ENCODE measurements around the gene NRAP. TPM values are rescaled to one million over a fixed set of nuclear protein-coding genes. Genes with fewer than 3 reads are reported as not detected.

Gene NRAP
- total RNA-seq, 4 donors from 2014 or later = 0.05 to 0.13 (median 0.13) TPM; not detected in 1

DNA sequence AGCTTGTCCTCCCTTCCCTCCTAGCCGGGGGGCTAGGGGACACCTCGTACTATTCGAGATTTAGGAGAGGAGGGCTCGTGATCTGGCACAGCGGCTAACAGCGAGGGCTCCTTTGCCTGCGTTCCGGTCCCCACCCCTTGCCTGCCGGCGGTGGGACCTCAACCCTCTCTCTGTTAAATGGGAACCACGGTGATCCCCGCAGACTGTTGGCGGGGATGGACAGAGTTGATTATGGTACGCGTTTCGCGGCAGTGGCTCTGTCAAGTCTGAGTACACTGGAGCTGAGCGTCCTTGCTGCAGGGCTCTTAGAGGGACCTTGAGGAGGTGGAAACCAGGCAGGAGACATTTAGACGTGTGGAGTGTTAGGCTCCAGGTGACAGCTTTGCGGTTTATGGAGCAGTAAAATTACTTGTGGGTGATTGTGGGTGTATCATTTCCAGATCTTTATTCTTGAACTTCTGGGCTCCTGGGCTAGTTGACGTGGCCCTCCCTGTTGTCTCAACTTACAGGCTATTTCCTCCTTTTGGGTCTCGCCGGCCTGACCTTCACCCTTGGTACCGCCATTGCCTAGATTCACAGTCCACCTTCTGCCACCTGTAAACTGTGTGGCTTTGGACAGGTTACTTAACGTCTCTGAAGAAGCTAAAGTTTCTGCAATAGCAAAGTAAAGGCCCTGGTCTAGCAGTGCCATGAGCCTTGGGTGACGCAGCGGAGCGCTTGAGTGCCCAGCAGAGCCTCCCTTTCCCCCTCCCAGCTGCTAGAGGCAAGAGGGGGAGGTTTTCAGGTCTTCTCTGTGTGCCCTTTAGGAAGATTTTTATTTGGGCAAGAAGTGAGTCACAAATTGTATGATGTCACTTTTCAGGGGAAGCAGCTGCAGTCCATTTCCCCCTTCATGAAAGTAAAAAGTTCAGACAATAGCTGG, 16.6 kb upstream of the NRAP start:
- intact Hi-C loops (cut with DNase I; ENCODE audit: low total_unique reads) = no loop called here
- no peak for TF ChIP-seq POLR2A (IDR thresholded peaks at IDR 0.05)
- no peak for TF ChIP-seq CTCF (IDR thresholded peaks at IDR 0.05)
- H3K4me3 ChIP-seq (ENCODE audit: low read depth, poor library complexity, severe bottlenecking) = peak overlapping the region; percentile 97
- 1 to 4% methylated on average over 28 of the region's 28 CpGs for WGBS, 2 donors
- peak; percentile 39 to 89 for DNase-seq (ENCODE audit: low spot score in 2 of 2)

- intact Hi-C loops (cut with DNase I; ENCODE audit: low total_unique reads) = no loop called here
- H3K4me3 ChIP-seq (ENCODE audit: low read depth, poor library complexity, severe bottlenecking) = peak within 1 kb of the TSS; percentile 97
- TF ChIP-seq POLR2A (IDR thresholded peaks at IDR 0.05) (no peak), CTCF (IDR thresholded peaks at IDR 0.05) (no peak)
- peak; percentile 56 to 96 for DNase-seq (ENCODE audit: low spot score in 2 of 2)
- WGBS, 2 donors = 0 to 1% methylated on average over 21 to 44 of the region's 68 CpGs
Measured at GRCh38 chr10:113679463-113680189, 15.8 kb upstream of the NRAP start, which contains the start of gene CASP7. Gene CASP7 (plus strand): TSS chr10:113679912. CDS start chr10:113697494, 17,582 bp downstream.

- no peak for DNase-seq (ENCODE audit: low spot score in 2 of 2)
- TF ChIP-seq POLR2A (IDR thresholded peaks at IDR 0.05) = no peak
- no peak for TF ChIP-seq CTCF (IDR thresholded peaks at IDR 0.05)
- no peak overlapping the region for H3K4me3 ChIP-seq (ENCODE audit: low read depth, poor library complexity, severe bottlenecking)
- intact Hi-C loops (cut with DNase I; ENCODE audit: low total_unique reads) = no loop called here
- WGBS, 2 donors = 57 to 81% methylated on average over 5 of the region's 5 CpGs
Measured at GRCh38 chr10:113666682-113667252, 2.9 kb upstream of the NRAP start.

GRCh38 chr10:113665806-113666354, 2.0 kb upstream of the NRAP start:
- WGBS, 2 donors = 42 to 43% methylated on average over 6 of the region's 6 CpGs
- no peak overlapping the region for H3K4me3 ChIP-seq (ENCODE audit: low read depth, poor library complexity, severe bottlenecking)
- TF ChIP-seq POLR2A (IDR thresholded peaks at IDR 0.05) = no peak
- no peak for TF ChIP-seq CTCF (IDR thresholded peaks at IDR 0.05)
- DNase-seq (ENCODE audit: low spot score in 2 of 2) = no peak
- intact Hi-C loops (cut with DNase I; ENCODE audit: low total_unique reads) = no loop called here

DNA sequence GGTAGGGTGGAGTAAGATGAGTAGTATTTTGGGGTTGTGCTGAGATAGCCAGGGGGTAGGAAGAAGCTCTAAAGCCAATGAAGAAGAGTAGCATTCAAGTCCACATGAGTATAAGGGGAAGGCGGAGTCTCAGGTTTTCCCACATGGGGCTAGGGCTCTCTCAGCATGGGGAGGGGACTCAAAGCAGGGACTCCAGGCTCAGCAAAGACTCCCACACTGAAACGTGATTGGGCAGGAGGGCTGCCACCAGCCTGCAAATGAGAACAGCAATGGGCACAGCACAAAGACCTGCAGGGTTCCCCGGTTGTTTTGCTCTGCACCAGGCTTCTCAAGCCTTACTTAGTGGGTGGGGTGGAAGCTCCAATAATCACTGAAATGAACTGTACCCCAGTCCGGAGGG, 1.5 kb upstream of the NRAP start:
- WGBS, 2 donors = 74 to 81% methylated on average over 4 of the region's 4 CpGs

More for the DNA sequence above, 1.5 kb upstream of the NRAP start:
- no peak overlapping the region for H3K4me3 ChIP-seq (ENCODE audit: low read depth, poor library complexity, severe bottlenecking)
- DNase-seq (ENCODE audit: low spot score in 2 of 2) = no peak
- intact Hi-C loops (cut with DNase I; ENCODE audit: low total_unique reads) = no loop called here
- TF ChIP-seq CTCF (IDR thresholded peaks at IDR 0.05) = no peak
